Measurements from ENCODE around the gene IL1A.

Gene IL1A

GRCh38 chr2:112730791-112731190, 53.5 kb downstream of the IL1A start:
- Histone ChIP-seq H3K9ac (ENCODE audit: low read length) (no peak overlapping the region), H3K36me3 (ENCODE audit: insufficient read depth, low read length) (no peaks in the 10 kb centered on the region), H4K20me1 (ENCODE audit: insufficient read depth, low read length) (no peaks in the 10 kb centered on the region), H3K4me1 (ENCODE audit: insufficient read depth, low read length, severe bottlenecking) (peaks cover 4% of the 10 kb centered on the region), H2AFZ (ENCODE audit: low read length) (no peak overlapping the region), H3F3A (ENCODE audit: insufficient read depth, low read length) (no peaks in the 10 kb centered on the region), H3K4me2 (ENCODE audit: low read length) (no peak overlapping the region), H3K27ac (ENCODE audit: low read depth, low read length, poor library complexity, severe bottlenecking) (no peak overlapping the region), H3K27me3 (ENCODE audit: insufficient read depth, low read length) (no peaks in the 10 kb centered on the region), H3K9me3 (ENCODE audit: low read length) (no peaks in the 10 kb centered on the region), H3K4me3 (ENCODE audit: low read depth, low read length, poor library complexity, severe bottlenecking) (no peak overlapping the region), H3K79me2 (ENCODE audit: insufficient read depth, low read length) (no peaks in the 10 kb centered on the region), H3K9me2 (ENCODE audit: low read depth, low read length) (no peaks in the 10 kb centered on the region)
- TF ChIP-seq CTCF (IDR thresholded peaks at IDR 0.05; ENCODE audit: low read length): no peak
- no peak for TF ChIP-seq EZH2 (IDR thresholded peaks at IDR 0.05; ENCODE audit: borderline replicate concordance, low read length)

- no peak overlapping the region for H3K27ac ChIP-seq (ENCODE audit: low read depth, low read length, poor library complexity, severe bottlenecking)
- H3K27me3 ChIP-seq (ENCODE audit: insufficient read depth, low read length): no peaks in the 10 kb centered on the region
- H3K9me3 ChIP-seq (ENCODE audit: low read length): no peaks in the 10 kb centered on the region
- H3K4me2 ChIP-seq (ENCODE audit: low read length): no peak overlapping the region
- no peaks in the 10 kb centered on the region for H3F3A ChIP-seq (ENCODE audit: insufficient read depth, low read length)
- TF ChIP-seq EZH2 (IDR thresholded peaks at IDR 0.05; ENCODE audit: borderline replicate concordance, low read length): no peak
- no peak for TF ChIP-seq CTCF (IDR thresholded peaks at IDR 0.05; ENCODE audit: low read length)
- no peaks in the 10 kb centered on the region for H3K36me3 ChIP-seq (ENCODE audit: insufficient read depth, low read length)
- no peaks in the 10 kb centered on the region for H4K20me1 ChIP-seq (ENCODE audit: insufficient read depth, low read length)
- no peaks in the 10 kb centered on the region for H3K9me2 ChIP-seq (ENCODE audit: low read depth, low read length)
- no peak overlapping the region for H3K9ac ChIP-seq (ENCODE audit: low read length)
- no peak overlapping the region for H3K4me3 ChIP-seq (ENCODE audit: low read depth, low read length, poor library complexity, severe bottlenecking)
- no peak overlapping the region for H2AFZ ChIP-seq (ENCODE audit: low read length)
- H3K4me1 ChIP-seq (ENCODE audit: insufficient read depth, low read length, severe bottlenecking): peaks cover 4% of the 10 kb centered on the region
- no peaks in the 10 kb centered on the region for H3K79me2 ChIP-seq (ENCODE audit: insufficient read depth, low read length)
Observed at GRCh38 chr2:112730216-112730615, 54.1 kb downstream of the IL1A start.

GRCh38 chr2:112728378-112729175, 55.7 kb downstream of the IL1A start:
- no peak overlapping the region for H3K4me2 ChIP-seq (ENCODE audit: low read length)
- no peaks in the 10 kb centered on the region for H3K27me3 ChIP-seq (ENCODE audit: insufficient read depth, low read length)
- H3K79me2 ChIP-seq (ENCODE audit: insufficient read depth, low read length): no peaks in the 10 kb centered on the region
- H3K4me3 ChIP-seq (ENCODE audit: low read depth, low read length, poor library complexity, severe bottlenecking): no peak overlapping the region
- H3K27ac ChIP-seq (ENCODE audit: low read depth, low read length, poor library complexity, severe bottlenecking): no peak overlapping the region
- H3K9me2 ChIP-seq (ENCODE audit: low read depth, low read length): no peaks in the 10 kb centered on the region
- no peaks in the 10 kb centered on the region for H3F3A ChIP-seq (ENCODE audit: insufficient read depth, low read length)
- no peaks in the 10 kb centered on the region for H3K36me3 ChIP-seq (ENCODE audit: insufficient read depth, low read length)
- no peak overlapping the region for H2AFZ ChIP-seq (ENCODE audit: low read length)
- no peaks in the 10 kb centered on the region for H3K9me3 ChIP-seq (ENCODE audit: low read length)
- TF ChIP-seq CTCF (IDR thresholded peaks at IDR 0.05; ENCODE audit: low read length) (no peak), EZH2 (IDR thresholded peaks at IDR 0.05; ENCODE audit: borderline replicate concordance, low read length) (no peak)
- H3K4me1 ChIP-seq (ENCODE audit: insufficient read depth, low read length, severe bottlenecking): peaks cover 4% of the 10 kb centered on the region
- H4K20me1 ChIP-seq (ENCODE audit: insufficient read depth, low read length): no peaks in the 10 kb centered on the region
- no peak overlapping the region for H3K9ac ChIP-seq (ENCODE audit: low read length)

Measured in OCI-LY1 (cell line).